ENCODE data around the gene MPHOSPH10.

The MPHOSPH10 gene

GRCh38 chr2:71113843-71114242 is 16.6 kb upstream of the MPHOSPH10 start:
- DNase-seq (no peak), ATAC-seq (ENCODE audit: insufficient read depth, low read depth) (no peak)
- no peaks in the 10 kb centered on the region for H3K27me3 ChIP-seq (ENCODE audit: insufficient read depth, low read length, poor library complexity)
- H3K36me3 ChIP-seq (ENCODE audit: insufficient read depth, low read length) = peaks cover 18% of the 10 kb centered on the region; the same call in 1 of the 2 replicates
- no peak overlapping the region for H3K4me2 ChIP-seq (ENCODE audit: insufficient read depth, low read length)
- no peak overlapping the region for H2AFZ ChIP-seq (ENCODE audit: low read depth, low read length)
- no peak overlapping the region for H3K9ac ChIP-seq (ENCODE audit: low read depth, low read length)
- TF ChIP-seq CTCF (IDR thresholded peaks at IDR 0.05; ENCODE audit: borderline replicate concordance, extremely low read depth, low read length, poor library complexity, severe bottlenecking) = no peak
- no peak for TF ChIP-seq EZH2 (IDR thresholded peaks at IDR 0.05; ENCODE audit: borderline replicate concordance, low read depth, low read length, severe bottlenecking)
- H3K9me3 ChIP-seq (ENCODE audit: insufficient read depth, low read length, severe bottlenecking) = no peaks in the 10 kb centered on the region
- no peak overlapping the region for H3K27ac ChIP-seq (ENCODE audit: low read length)
- no peaks in the 10 kb centered on the region for H3K4me1 ChIP-seq (ENCODE audit: insufficient read depth, low read length)
- no peaks in the 10 kb centered on the region for H3K79me2 ChIP-seq (ENCODE audit: insufficient read depth, low read length)
- H4K20me1 ChIP-seq (ENCODE audit: insufficient read depth, low read length) = no peaks in the 10 kb centered on the region; the same call in 1 of the 2 replicates
- H3K4me3 ChIP-seq (ENCODE audit: low read depth in 1 of 2, low read length in 2 of 2) = no peak overlapping the region

- Histone ChIP-seq H3K9me3 (ENCODE audit: insufficient read depth, low read length, severe bottlenecking) (no peaks in the 10 kb centered on the region), H3K79me2 (ENCODE audit: insufficient read depth, low read length) (no peaks in the 10 kb centered on the region), H3K9ac (ENCODE audit: low read depth, low read length) (no peak overlapping the region), H3K36me3 (ENCODE audit: insufficient read depth, low read length) (peaks cover 20% of the 10 kb centered on the region; the same call in 1 of the 2 replicates), H3K4me2 (ENCODE audit: insufficient read depth, low read length) (no peak overlapping the region), H2AFZ (ENCODE audit: low read depth, low read length) (no peak overlapping the region), H4K20me1 (ENCODE audit: insufficient read depth, low read length) (no peaks in the 10 kb centered on the region; the same call in 1 of the 2 replicates), H3K27me3 (ENCODE audit: insufficient read depth, low read length, poor library complexity) (no peaks in the 10 kb centered on the region), H3K4me3 (ENCODE audit: low read depth in 1 of 2, low read length in 2 of 2) (no peak overlapping the region), H3K27ac (ENCODE audit: low read length) (no peak overlapping the region), H3K4me1 (ENCODE audit: insufficient read depth, low read length) (no peaks in the 10 kb centered on the region)
- no peak for DNase-seq
- TF ChIP-seq EZH2 (IDR thresholded peaks at IDR 0.05; ENCODE audit: borderline replicate concordance, low read depth, low read length, severe bottlenecking) = no peak
- no peak for TF ChIP-seq CTCF (IDR thresholded peaks at IDR 0.05; ENCODE audit: borderline replicate concordance, extremely low read depth, low read length, poor library complexity, severe bottlenecking)
- no peak for ATAC-seq (ENCODE audit: insufficient read depth, low read depth)
Measured at GRCh38 chr2:71117063-71117462, 13.4 kb upstream of the MPHOSPH10 start.

- Histone ChIP-seq H3K4me2 (ENCODE audit: insufficient read depth, low read length) (no peak overlapping the region), H3K79me2 (ENCODE audit: insufficient read depth, low read length) (no peaks in the 10 kb centered on the region), H3K4me3 (ENCODE audit: low read depth in 1 of 2, low read length in 2 of 2) (no peak overlapping the region), H3K9ac (ENCODE audit: low read depth, low read length) (no peak overlapping the region), H3K27ac (ENCODE audit: low read length) (no peak overlapping the region), H3K9me3 (ENCODE audit: insufficient read depth, low read length, severe bottlenecking) (no peaks in the 10 kb centered on the region), H4K20me1 (ENCODE audit: insufficient read depth, low read length) (no peaks in the 10 kb centered on the region; the same call in 1 of the 2 replicates), H3K36me3 (ENCODE audit: insufficient read depth, low read length) (peaks cover 35% of the 10 kb centered on the region; the same call in 1 of the 2 replicates), H2AFZ (ENCODE audit: low read depth, low read length) (no peak overlapping the region), H3K27me3 (ENCODE audit: insufficient read depth, low read length, poor library complexity) (no peaks in the 10 kb centered on the region), H3K4me1 (ENCODE audit: insufficient read depth, low read length) (no peaks in the 10 kb centered on the region)
- TF ChIP-seq EZH2 (IDR thresholded peaks at IDR 0.05; ENCODE audit: borderline replicate concordance, low read depth, low read length, severe bottlenecking) (no peak), CTCF (IDR thresholded peaks at IDR 0.05; ENCODE audit: borderline replicate concordance, extremely low read depth, low read length, poor library complexity, severe bottlenecking) (no peak)
- DNase-seq (no peak), ATAC-seq (ENCODE audit: insufficient read depth, low read depth) (no peak)
Measured at GRCh38 chr2:71120195-71120594, 10.2 kb upstream of the MPHOSPH10 start.

Measured in DND-41 (cell line).